Measurements from ENCODE around the gene FHOD1.

FHOD1 gene

DNA sequence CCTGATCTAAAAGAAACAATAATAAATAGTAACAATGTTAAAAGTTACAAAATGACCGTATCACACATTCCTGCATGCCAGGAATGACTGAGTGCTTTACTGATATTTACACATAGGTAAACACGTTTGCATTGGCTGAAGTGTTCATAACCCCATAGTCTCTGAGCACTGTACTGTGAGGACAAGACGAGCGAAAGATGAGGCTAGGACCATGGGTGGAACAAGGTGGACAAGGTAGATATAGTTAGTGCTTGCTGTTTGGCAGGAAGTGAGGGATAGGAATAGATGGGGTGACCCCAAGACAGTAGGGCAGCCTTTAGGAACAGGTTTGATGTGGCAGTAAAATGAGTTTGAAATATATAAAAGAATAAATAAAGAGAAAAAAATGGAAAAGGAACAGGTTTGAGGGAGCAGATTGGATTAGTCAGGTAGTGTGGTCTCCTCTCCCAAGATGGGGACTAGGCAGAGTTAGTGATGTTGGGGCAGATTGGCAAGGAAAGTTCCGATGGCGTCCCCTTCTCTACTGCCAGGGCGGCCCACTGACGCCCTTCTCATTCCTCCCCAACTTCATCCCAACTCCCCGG is 55.8 kb downstream of the FHOD1 start:
- DNase-seq (ENCODE audit: low read depth in 2 of 2) = no peak

DNA sequence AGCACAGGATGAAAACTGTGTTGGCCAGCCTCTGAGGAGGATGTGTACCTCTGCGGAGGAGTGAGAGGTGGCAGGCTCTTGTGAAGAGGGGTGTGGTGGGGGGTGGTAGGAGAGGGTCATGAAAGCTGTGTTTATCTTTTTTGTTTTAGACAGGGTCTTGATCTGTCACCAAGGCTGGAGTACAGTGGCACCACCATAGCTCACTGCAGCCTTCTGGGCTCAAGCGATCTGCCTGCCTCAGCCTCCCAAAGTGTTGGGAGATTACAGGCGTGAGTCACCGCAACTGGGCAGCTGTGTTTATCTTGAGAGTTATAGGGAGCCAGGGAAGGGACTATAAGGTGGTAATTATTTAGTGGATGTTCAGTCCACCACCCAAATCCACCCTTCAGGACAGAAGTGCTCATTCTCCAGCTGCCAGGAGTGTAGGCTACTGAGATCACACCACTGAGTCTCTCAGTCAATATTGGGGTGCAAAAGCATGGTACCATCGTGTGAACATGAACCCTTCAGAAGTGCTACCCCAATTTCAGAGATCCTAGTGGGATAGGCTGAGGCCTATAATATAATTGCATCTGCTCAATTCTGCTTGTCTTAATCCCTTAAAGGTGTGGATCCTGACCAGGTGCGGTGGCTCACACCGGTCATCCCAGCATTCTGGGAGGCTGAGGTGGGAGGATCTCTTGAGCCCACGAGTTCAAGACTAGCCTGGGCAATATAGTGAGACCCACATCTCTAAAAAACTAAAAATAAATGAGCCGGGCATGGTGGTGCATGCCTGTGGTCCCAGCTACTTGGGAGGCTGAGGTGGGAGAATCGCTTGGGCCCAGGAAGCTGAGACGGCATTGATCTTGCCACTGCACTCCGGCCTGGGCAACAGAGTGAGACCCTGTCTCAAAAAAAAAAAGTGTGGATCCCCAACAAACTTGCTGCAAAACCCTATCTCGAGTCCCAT is 56.6 kb downstream of the FHOD1 start:
- no peak for DNase-seq (ENCODE audit: low read depth in 2 of 2)

DNA sequence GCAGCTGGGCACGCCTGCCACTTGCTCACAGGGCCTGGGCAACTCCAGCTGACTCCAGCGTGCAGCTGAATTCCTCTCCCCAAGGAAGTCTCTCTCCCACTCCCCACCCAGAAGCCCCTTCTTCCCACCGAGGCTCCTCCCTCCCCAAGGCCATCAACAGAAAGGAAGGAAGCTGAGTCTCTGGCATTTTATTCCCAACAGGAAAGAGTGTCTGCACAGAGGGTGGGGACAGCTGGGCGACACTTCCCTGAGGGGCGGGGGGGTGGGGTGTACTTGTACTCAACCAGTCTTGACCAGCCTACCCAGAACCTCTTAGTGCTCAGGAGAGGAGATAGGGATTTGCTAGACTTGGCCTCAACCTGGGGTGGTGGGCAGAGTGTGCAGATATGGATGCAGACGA is 57.2 kb downstream of the FHOD1 start, which contains the start of gene EXOC3L1:
EXOC3L1 (minus strand) TSS at position 96 of the 400 bp plus-strand sequence. CDS start 460 bp downstream, outside the sequence.
- no peak for DNase-seq (ENCODE audit: low read depth in 2 of 2)

- no peak for DNase-seq (ENCODE audit: low read depth in 2 of 2)
Measured at GRCh38 chr16:67188798-67189197, 58.5 kb downstream of the FHOD1 start.

DNA sequence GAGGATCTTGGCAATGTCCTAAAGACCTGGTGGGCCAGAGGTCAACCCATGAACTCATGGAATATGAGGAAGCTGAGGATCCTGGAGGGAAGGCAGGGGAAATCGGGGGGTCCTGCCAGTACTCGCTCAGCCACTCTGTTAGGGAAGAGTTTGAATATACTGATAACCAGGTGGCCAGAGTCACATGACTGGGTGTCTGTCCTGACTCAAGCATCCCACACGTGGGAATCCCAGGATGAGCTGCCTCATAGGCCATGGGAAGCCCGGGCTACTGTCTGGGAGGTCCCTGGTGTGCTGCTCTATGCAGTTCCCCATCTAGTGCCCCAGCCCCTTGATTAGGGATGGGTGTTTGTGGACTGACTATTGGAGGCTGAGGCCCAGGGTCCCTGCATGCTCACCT is 59.0 kb downstream of the FHOD1 start:
- no peak for DNase-seq (ENCODE audit: low read depth in 2 of 2)

- no peak for DNase-seq (ENCODE audit: low read depth in 2 of 2)
Measured at GRCh38 chr16:67187175-67187890, 59.9 kb downstream of the FHOD1 start.

GRCh38 chr16:67186550-67186950 is 60.7 kb downstream of the FHOD1 start:
- no peak for DNase-seq (ENCODE audit: low read depth in 2 of 2)

DNA sequence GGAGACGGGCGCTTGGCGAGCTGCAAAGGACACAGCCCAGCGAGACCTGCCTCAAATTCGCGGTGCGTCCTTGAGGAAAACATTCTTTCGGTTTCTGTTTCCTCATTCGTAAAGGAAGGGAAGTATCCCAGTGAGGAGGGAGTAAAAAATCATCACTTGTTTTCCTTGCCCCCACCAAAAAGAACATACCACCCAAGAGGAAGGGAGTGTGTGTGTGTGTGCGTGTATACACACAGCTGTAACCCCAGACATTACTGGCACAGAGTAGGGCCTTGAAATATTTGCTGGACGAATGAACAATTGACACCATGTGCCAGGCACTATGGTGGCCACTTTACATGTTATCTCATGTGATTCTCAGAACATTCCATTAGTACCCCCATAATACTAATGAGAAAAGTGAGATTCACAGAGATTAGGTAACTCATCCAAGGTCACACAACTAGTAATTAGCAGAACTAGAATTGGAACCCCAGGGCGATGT is 61.6 kb downstream of the FHOD1 start:
- no peak for DNase-seq (ENCODE audit: low read depth in 2 of 2)

- DNase-seq (ENCODE audit: low read depth in 2 of 2) = peak in 1 of 2 experiments; percentile 56
Measured at GRCh38 chr16:67184995-67185650, 62.2 kb downstream of the FHOD1 start.

DNA sequence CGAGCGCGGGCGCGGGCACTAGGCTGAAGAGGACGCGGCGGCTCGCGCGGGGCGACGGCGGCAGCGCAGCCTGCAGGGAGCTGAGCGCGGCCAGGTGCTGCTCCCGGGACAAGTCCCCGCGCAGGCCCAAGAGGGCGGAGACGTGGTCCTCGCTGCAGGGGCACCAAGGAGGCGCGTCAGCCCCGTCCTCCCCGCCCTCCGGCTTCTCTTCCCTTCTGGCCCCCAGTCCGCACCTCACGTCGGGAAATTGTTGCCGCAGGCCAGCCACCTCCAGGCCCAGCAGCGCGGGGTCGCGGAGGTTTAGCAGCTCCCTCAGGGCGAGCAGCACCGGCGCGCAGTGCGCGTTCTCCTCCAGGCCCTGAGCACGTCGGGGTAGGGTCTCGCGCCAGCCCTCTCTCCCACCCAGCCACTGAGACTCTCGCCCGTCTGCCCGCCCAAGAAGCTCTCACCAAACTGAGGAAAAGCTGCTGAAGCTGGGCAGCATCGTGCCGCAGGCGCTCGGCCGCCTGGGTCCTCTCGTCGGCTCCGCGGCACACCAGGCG is 62.8 kb downstream of the FHOD1 start:
- no peak for DNase-seq (ENCODE audit: low read depth in 2 of 2)

DNA sequence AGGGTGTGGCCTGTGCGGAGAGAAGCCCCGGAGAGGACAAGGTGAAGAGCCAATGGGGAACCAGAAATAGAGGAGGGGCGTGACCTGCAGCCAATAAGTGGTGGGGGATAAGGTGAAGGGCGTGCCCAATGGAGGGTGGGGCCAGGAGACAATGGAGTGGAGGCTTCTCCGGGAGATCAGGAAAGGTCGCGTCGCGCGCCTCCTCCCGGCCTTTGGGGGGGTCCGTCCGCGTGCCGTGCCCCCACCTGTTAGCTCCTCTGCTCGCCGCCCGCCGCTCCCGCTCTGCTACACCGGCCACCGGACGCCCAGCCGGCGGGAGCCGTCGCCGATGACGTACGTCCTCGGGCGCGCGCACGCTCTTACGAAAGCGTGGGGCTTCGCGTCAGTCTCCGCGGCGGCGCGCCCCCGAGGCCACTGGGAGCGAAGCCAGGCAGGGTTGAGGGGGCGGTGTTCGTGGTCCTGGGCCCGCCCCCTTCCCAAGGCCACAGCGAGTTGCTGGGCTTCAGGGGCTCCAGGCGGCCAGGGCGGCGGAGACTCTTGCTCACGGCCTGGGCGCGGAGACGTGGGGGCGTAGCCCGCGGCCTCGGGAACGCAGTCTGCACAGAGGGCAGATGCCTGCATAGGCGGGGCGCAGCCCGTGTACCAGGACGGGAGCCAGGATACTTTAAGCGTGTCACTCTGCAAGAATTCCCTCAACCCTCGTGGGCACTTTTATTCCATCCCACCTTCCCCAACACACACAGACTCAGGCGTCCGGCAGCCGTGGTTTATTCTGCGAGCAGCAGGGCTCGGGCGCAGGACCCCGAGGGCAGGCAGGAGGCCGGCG is 63.4 kb downstream of the FHOD1 start, which contains the start of gene MATCAP1:
MATCAP1 (minus strand) TSS at position 337 of the 826 bp plus-strand sequence. CDS start 3,353 bp downstream, outside the sequence.
- peak; percentile 93 for DNase-seq (ENCODE audit: low read depth in 2 of 2)

GRCh38 chr16:67183284-67183626 is 64.0 kb downstream of the FHOD1 start:
- no peak for DNase-seq (ENCODE audit: low read depth in 2 of 2)

DNA sequence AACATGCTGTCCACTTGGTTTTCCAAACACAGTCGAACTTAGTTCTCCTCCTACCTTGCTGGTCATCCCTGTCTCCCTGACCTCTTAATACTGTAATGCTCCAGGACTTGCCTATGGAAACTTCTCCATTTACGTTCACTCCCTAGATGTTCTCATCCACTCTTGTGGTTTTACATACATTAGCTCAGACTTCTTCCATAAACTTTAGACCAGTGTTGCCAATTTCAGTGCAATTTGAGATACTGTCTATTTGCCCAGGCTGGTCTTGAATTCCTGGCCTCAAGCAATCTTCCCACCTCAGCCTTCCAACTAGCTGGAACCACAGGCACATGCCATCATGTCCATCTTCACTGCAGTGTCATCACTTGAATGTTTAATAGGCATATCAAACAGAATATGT is 65.0 kb downstream of the FHOD1 start:
- DNase-seq (ENCODE audit: low read depth in 2 of 2) = no peak

DNA sequence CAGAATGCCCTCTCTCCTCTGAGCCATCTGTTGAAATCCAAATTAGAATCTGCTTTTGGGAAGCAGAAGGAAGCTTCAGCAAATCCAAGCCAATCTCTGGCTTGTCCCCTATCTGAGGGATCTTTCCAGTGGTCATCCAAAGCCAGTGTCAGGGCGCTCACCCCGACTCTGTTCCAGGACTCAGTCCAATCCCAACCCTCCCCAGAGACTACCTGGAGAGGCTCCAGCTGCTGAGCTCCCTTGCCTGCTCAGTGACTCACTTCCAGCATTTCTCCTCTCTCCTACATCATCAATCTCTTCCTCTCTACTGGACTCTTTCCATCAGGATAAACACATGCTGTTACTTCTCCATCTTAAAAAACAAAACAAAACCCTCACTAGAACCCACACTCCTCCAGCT is 65.9 kb downstream of the FHOD1 start:
- DNase-seq (ENCODE audit: low read depth in 2 of 2) = peak; percentile 55 to 57

- DNase-seq (ENCODE audit: low read depth in 2 of 2) = no peak
Measured at GRCh38 chr16:67180166-67180565, 67.1 kb downstream of the FHOD1 start.

DNA sequence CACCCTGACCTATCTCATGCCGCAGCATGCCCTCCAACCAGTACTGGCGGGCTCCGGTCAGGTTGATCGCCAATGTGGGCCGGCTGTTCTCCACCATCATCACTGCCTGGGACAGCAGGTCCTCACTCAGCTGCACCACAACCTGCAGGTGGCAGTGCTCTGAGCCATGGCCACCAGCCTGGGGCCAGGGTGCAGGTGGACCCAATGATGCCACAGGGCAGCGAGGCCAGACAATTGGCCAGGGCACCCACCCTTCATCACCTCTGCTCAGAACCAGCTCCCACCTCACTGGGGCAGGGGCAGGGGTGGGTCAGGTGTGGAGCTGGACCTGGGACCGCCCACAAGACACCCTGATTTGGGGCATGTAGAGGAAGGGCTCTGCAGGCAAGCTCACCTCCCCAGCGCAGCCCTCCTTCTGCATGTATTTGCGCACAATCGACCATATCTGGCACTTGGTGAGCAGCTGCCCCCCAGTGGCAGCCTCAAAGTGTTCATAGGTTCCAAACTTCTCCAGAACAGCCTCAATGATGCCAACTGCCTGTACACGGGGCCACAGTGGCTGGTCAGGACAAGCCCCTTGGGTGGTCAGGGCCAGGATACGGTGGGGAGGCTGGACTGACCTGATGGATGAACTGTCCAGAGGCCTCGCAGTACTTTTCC is 67.7 kb downstream of the FHOD1 start:
- no peak for DNase-seq (ENCODE audit: low read depth in 2 of 2)

Data from fibroblast of skin of left biceps (primary cell).